PC-3 (cell line): ENCODE measurements around the gene SLC6A6. TPM values are rescaled to one million over a fixed set of nuclear protein-coding genes. Genes with fewer than 3 reads are reported as not detected.

Experiments used
- ATAC-seq: fragments of 200-7000 bp; cut with Tn5 transposase; 2 replicates; pipeline ENCODE4 v1.9.1; 2020; ENCODE audit warnings: mild to moderate bottlenecking, moderate library complexity
- BruUV-seq: library from RNA; stranded (reverse); fragments of 400-500 nt; replicated peaks from 2 replicates; lab custom pipeline; 2021; lab: Mats Ljungman, UMichigan
- CTCF ChIA-PET: fragments of 300-600 bp; sonication (Branson Sonifier 250); formaldehyde crosslinking; loops from one replicate; lab custom pipeline; 2022; ENCODE audit warnings: antibody characterized with exemption; lab: Charles Lee
- POLR2A ChIA-PET: fragments of 300-600 bp; sonication (Branson Sonifier 250); formaldehyde crosslinking; loops from one replicate; lab custom pipeline; 2022; ENCODE audit warnings: antibody characterized with exemption; ENCODE audit not compliant: unreplicated experiment; lab: Charles Lee
- DNase-seq: peaks from one replicate; pipeline ENCODE4 v3.0.0-alpha.2; 2015
- H2AFZ ChIP-seq: fragments of 300-600 bp; sonication (generic); 2 replicates; pipeline ENCODE4 v1.6.0; 2016; ENCODE audit warnings: antibody characterized with exemption, low read length
- H3F3A ChIP-seq: fragments of 300-600 bp; sonication (generic); one replicate; pipeline ENCODE4 v1.6.0; 2017; ENCODE audit warnings: antibody characterized with exemption, low read length, control low read depth, mild to moderate bottlenecking; ENCODE audit not compliant: unreplicated experiment
- H3K27ac ChIP-seq: fragments of 300-600 bp; sonication (generic); 2 replicates; pipeline ENCODE4 v1.5.1; 2016; ENCODE audit warnings: mild to moderate bottlenecking, low read length
- H3K27me3 ChIP-seq: fragments of 300-600 bp; sonication (generic); 2 replicates; pipeline ENCODE4 v1.6.1; 2016; ENCODE audit warnings: low read length, mixed read lengths
- H3K36me3 ChIP-seq: fragments of 300-600 bp; sonication (generic); 2 replicates; pipeline ENCODE4 v1.6.1; 2016; ENCODE audit warnings: low read depth, mixed run types, low read length, mixed read lengths
- H3K4me1 ChIP-seq: fragments of 300-600 bp; sonication (generic); 2 replicates; pipeline ENCODE4 v1.5.1; 2016; ENCODE audit warnings: low read length; ENCODE audit not compliant: insufficient read depth
- H3K4me2 ChIP-seq: fragments of 300-600 bp; sonication (generic); 2 replicates; pipeline ENCODE4 v1.6.0; 2016; ENCODE audit warnings: low read length
- H3K4me3 ChIP-seq: fragments of 300-600 bp; sonication (generic); 2 replicates; pipeline ENCODE4 v1.5.1; 2016; ENCODE audit warnings: mild to moderate bottlenecking, low read length, mixed read lengths
- H3K79me2 ChIP-seq: fragments of 300-600 bp; sonication (generic); 2 replicates; pipeline ENCODE4 v1.6.1; 2017; ENCODE audit warnings: low read length, mixed read lengths
- H3K9ac ChIP-seq: fragments of 300-600 bp; sonication (generic); 2 replicates; pipeline ENCODE4 v1.6.0; 2016; ENCODE audit warnings: mild to moderate bottlenecking, low read length
- H3K9me2 ChIP-seq: fragments of 300-600 bp; sonication (generic); replicated peaks from 2 replicates; pipeline ENCODE4 v1.6.1; 2016; ENCODE audit warnings: mixed run types, low read length, mixed read lengths
- H3K9me3 ChIP-seq: fragments of 300-600 bp; sonication (generic); 2 replicates; pipeline ENCODE4 v1.6.1; 2016; ENCODE audit warnings: low read length, mixed read lengths
- H4K20me1 ChIP-seq: fragments of 300-600 bp; sonication (generic); 2 replicates; pipeline ENCODE4 v1.6.1; 2016; ENCODE audit warnings: low read length, mixed read lengths
- EZH2 ChIP-seq: fragments of 300-600 bp; sonication (generic); IDR thresholded peaks from one replicate; pipeline ENCODE4 v1.6.1; 2017; ENCODE audit warnings: antibody characterized with exemption, mild to moderate bottlenecking, low read length; ENCODE audit not compliant: unreplicated experiment
- EZH2phosphoT487 ChIP-seq: fragments of 300-600 bp; sonication (generic); IDR thresholded peaks from 2 replicates; pipeline ENCODE4 v1.6.1; 2018; ENCODE audit warnings: mild to moderate bottlenecking, antibody characterized with exemption, low read length, borderline replicate concordance
- intact Hi-C: fragments of 100-400 bp; cut with micrococcal nuclease; formaldehyde crosslinking; loops from 2 replicates; pipeline ENCODE4 v1.9.0; 2023
- total RNA-seq: library from RNA; depleted of rRNA; stranded (reverse); fragments of >200 nt; gene quantifications from 2 replicates; pipeline ENCODE4 v1.2.3, GENCODE V29; 2014
- TF ChIP-seq, protein P1 (sequence below): fragments of 300-600 bp; sonication (generic); conservative IDR thresholded peaks from 2 replicates; pipeline ENCODE4 v1.5.1; 2017; ENCODE audit warnings: antibody characterized with exemption, low read depth, mild to moderate bottlenecking, low read length

Gene SLC6A6
- total RNA-seq, 1 experiment from 2014 or later = 28.1 TPM

DNA sequence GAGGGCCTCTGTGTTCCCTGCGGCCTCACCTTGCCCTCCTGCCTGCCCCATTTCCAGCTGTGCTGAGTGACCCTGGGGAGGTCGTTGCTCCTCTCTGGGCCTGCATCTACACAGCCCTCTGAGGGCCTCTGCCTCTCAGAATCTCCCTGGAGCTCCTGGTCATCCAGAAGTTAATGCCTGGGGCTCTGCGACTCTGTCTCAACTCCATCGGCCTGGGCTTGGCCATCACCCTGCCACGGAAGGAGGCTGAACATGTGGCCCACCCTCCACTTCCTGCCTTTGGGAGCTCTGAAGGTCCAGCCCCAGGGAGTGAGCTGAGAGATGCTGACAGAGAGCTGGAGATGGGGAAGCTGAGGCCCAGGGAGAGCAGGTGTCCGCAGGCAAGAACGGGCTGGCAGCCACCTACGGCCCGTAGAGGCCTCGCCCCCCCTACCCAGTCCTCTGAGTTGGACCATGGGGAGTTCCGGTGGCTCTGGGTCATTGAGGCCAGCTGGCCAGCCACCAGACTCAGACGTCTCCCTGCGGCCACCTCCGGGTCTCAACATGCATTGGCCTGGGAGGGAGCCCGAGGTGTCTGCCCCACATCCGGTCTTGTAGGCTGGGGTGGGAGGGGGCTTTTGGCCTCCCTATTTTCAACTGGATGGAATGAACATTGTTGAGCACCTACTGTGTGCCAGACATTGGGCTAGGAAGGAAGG, 103.5 kb downstream of the SLC6A6 start:
- no peaks in the 10 kb centered on the region; the same call in 1 of the 2 replicates for H3K27me3 ChIP-seq
- POLR2A ChIA-PET = no interaction called here
- TF ChIP-seq EZH2 (no peak), EZH2phosphoT487 (no peak)
- TF ChIP-seq, protein P1, sequence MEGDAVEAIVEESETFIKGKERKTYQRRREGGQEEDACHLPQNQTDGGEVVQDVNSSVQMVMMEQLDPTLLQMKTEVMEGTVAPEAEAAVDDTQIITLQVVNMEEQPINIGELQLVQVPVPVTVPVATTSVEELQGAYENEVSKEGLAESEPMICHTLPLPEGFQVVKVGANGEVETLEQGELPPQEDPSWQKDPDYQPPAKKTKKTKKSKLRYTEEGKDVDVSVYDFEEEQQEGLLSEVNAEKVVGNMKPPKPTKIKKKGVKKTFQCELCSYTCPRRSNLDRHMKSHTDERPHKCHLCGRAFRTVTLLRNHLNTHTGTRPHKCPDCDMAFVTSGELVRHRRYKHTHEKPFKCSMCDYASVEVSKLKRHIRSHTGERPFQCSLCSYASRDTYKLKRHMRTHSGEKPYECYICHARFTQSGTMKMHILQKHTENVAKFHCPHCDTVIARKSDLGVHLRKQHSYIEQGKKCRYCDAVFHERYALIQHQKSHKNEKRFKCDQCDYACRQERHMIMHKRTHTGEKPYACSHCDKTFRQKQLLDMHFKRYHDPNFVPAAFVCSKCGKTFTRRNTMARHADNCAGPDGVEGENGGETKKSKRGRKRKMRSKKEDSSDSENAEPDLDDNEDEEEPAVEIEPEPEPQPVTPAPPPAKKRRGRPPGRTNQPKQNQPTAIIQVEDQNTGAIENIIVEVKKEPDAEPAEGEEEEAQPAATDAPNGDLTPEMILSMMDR = no peak
- H3K9ac ChIP-seq = no peak overlapping the region
- no peaks in the 10 kb centered on the region for H3K9me2 ChIP-seq
- H3K4me3 ChIP-seq = no peak overlapping the region
- intact Hi-C loops = loop anchor here (5.0 to 10.0 kb wide), 2 partner anchors 149 to 416 kb away; partner anchors contain the start of gene CCDC174
- no peaks in the 10 kb centered on the region for H3K36me3 ChIP-seq
- no peak for DNase-seq
- no peaks in the 10 kb centered on the region for H3K79me2 ChIP-seq
- no peak overlapping the region for H2AFZ ChIP-seq
- no peak overlapping the region for H3K27ac ChIP-seq
- no peaks in the 10 kb centered on the region for H3F3A ChIP-seq
- H3K9me3 ChIP-seq = no peaks in the 10 kb centered on the region
- no TSS peak for BruUV-seq
- H3K4me1 ChIP-seq = no peaks in the 10 kb centered on the region
- no peaks in the 10 kb centered on the region for H4K20me1 ChIP-seq
- H3K4me2 ChIP-seq = no peak overlapping the region
- CTCF ChIA-PET = no interaction called here
- ATAC-seq = no peak

DNA sequence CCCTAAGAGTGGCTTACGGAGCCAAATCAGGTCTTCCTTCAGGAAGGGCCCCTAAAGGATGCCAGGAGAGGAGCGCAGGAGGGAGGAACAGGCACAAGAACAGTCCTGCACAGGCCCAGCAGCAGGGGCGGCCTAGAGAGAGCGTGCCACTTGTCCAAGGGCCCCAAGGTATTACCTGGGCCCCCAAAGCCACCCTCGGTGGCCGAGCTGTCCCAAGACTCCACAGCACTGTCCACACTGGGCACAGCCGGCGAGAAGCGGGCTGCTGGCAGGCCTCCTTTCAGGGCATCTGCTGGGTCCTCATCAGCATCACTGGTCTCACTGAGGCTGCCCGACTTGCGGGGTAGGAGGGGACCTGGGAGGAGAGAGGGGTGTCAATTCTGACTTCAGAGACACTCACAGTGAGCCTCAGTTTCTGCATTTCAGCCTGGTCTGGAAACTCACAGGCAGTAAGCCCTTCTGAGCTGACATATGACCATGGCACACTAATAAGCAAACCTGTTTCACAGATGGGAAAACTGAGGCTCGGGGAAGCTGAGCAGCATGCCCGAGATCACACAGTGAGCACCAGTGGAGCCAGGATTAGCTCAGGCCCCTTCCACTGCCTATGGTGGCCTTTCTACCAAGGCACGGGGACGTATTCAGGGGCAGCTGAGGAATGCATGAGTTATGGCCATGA, 104.4 kb downstream of the SLC6A6 start:
- Histone ChIP-seq H3K9ac (no peak overlapping the region), H3K4me3 (no peak overlapping the region), H3K27ac (no peak overlapping the region), H2AFZ (no peak overlapping the region), H3K4me2 (no peak overlapping the region), H3K27me3 (no peaks in the 10 kb centered on the region; the same call in 1 of the 2 replicates), H3K4me1 (no peaks in the 10 kb centered on the region), H3K9me3 (no peaks in the 10 kb centered on the region), H3K9me2 (no peaks in the 10 kb centered on the region), H3K79me2 (no peaks in the 10 kb centered on the region), H4K20me1 (no peaks in the 10 kb centered on the region), H3K36me3 (no peaks in the 10 kb centered on the region), H3F3A (no peaks in the 10 kb centered on the region)
- no TSS peak for BruUV-seq
- ATAC-seq (no peak), DNase-seq (no peak)
- CTCF ChIA-PET = no interaction called here
- TF ChIP-seq EZH2phosphoT487 (no peak), EZH2 (no peak)
- TF ChIP-seq, protein P1 = no peak
- intact Hi-C loops = loop anchor here (5.0 to 10.0 kb wide), 2 partner anchors 148 to 416 kb away; partner anchors contain the start of gene CCDC174
- POLR2A ChIA-PET = no interaction called here

DNA sequence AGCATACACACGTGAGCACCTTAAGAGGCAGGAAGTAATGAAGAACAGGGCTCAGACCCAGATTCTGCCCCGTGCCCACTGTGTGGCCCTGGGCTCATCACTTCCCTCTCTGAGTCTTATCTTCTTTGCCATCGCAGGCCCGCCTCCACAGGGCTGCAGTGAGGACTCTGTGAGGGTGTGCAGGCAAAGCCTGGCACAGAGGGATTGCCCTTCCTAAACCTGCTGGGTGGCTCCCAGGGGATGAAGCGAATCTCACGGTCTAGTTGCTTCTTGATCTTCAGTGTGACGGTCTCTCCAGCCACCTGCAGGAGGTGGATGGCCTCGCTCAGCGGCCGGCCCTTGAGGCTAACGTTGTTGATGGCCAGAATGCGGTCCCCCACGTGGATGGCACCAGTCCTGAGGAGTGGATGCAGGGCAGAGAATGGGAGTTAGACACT, 104.9 kb downstream of the SLC6A6 start:
- H3K9ac ChIP-seq = no peak overlapping the region
- no TSS peak for BruUV-seq
- no peaks in the 10 kb centered on the region for H3K4me1 ChIP-seq
- DNase-seq = no peak
- H3K9me2 ChIP-seq = no peaks in the 10 kb centered on the region
- H3K4me3 ChIP-seq = no peak overlapping the region
- H3K9me3 ChIP-seq = no peaks in the 10 kb centered on the region
- intact Hi-C loops = loop anchor here (5.0 to 10.0 kb wide), 2 partner anchors 147 to 415 kb away; partner anchors contain the start of gene CCDC174
- no peaks in the 10 kb centered on the region for H3K79me2 ChIP-seq
- no peaks in the 10 kb centered on the region for H3K36me3 ChIP-seq
- H3K4me2 ChIP-seq = no peak overlapping the region
- H3F3A ChIP-seq = no peaks in the 10 kb centered on the region
- H3K27me3 ChIP-seq = no peaks in the 10 kb centered on the region; the same call in 1 of the 2 replicates
- CTCF ChIA-PET = no interaction called here
- H2AFZ ChIP-seq = no peak overlapping the region
- TF ChIP-seq EZH2 (no peak), EZH2phosphoT487 (no peak)
- TF ChIP-seq, protein P1 = no peak
- H3K27ac ChIP-seq = no peak overlapping the region
- H4K20me1 ChIP-seq = no peaks in the 10 kb centered on the region
- no peak for ATAC-seq
- POLR2A ChIA-PET = no interaction called here
